Measurements from ENCODE around the gene RIIAD1. TPM values are rescaled to one million over a fixed set of nuclear protein-coding genes. Genes with fewer than 3 reads are reported as not detected.

RIIAD1 gene
- polyA plus RNA-seq, 3 donors: not detected

DNA sequence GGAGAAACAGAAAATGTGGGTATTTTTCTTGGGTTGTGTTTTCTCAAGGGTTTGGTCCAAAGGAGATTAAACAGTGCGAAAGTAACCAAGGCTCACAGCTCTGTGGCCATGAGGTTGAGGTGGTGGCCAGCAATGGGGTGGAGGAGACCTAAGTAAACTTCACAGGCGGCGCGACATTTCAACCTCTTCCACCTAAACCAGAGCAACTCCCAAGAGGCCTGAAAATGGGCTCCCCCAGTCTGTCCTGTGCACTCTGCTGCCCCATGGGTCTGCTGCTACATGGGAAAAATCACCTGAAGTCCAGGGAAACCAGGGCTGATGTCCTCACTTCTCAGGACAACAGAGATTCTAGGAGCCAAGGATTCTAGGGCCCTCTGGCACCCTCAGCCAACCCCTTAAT, 17.1 kb upstream of the RIIAD1 start:
- H3K4me1 ChIP-seq (ENCODE audit: control insufficient read depth in 1 of 2, insufficient read depth in 2 of 2, low read length in 2 of 2): peaks cover 0 to 5% of the 10 kb centered on the region in 2 donors
- no peaks in the 10 kb centered on the region for H3K9me3 ChIP-seq (replicated peaks in 1 of 2; ENCODE audit: control insufficient read depth in 1 of 2, insufficient read depth in 1 of 2, low read length in 2 of 2)
- peaks cover 19 to 22% of the 10 kb centered on the region in 2 donors for H3K36me3 Mint-ChIP-seq
- H3K27me3 ChIP-seq (ENCODE audit: control insufficient read depth in 2 of 2, insufficient read depth in 2 of 2, low read length in 2 of 2): no peaks in the 10 kb centered on the region
- no peak overlapping the region for H3K4me3 ChIP-seq (replicated peaks in 1 of 3; ENCODE audit: low read depth in 2 of 3, low read length in 3 of 3)
- no peak overlapping the region for H3K27ac ChIP-seq (ENCODE audit: low read depth in 1 of 2, low read length in 2 of 2)
- H4K20me1 ChIP-seq (ENCODE audit: insufficient read depth, low read length): peaks cover 3% of the 10 kb centered on the region
- no peaks in the 10 kb centered on the region for H3K79me2 ChIP-seq (ENCODE audit: insufficient read depth, low read length)
- H3K4me1 Mint-ChIP-seq: peaks cover 13% of the 10 kb centered on the region
- H3K27me3 Mint-ChIP-seq (ENCODE audit: low read depth in 3 of 3): peaks cover 0 to 5% (median 1%) of the 10 kb centered on the region in 3 donors
- 100% methylated on average over 2 of the region's 4 CpGs for WGBS (ENCODE audit: insufficient coverage)
- no peak overlapping the region for H3K27ac Mint-ChIP-seq
- H3K36me3 ChIP-seq (replicated peaks in 1 of 2; ENCODE audit: control insufficient read depth in 1 of 2, insufficient read depth in 2 of 2, low read length in 2 of 2): peaks cover 27 to 29% of the 10 kb centered on the region in 2 donors
- TF ChIP-seq, protein P1, sequence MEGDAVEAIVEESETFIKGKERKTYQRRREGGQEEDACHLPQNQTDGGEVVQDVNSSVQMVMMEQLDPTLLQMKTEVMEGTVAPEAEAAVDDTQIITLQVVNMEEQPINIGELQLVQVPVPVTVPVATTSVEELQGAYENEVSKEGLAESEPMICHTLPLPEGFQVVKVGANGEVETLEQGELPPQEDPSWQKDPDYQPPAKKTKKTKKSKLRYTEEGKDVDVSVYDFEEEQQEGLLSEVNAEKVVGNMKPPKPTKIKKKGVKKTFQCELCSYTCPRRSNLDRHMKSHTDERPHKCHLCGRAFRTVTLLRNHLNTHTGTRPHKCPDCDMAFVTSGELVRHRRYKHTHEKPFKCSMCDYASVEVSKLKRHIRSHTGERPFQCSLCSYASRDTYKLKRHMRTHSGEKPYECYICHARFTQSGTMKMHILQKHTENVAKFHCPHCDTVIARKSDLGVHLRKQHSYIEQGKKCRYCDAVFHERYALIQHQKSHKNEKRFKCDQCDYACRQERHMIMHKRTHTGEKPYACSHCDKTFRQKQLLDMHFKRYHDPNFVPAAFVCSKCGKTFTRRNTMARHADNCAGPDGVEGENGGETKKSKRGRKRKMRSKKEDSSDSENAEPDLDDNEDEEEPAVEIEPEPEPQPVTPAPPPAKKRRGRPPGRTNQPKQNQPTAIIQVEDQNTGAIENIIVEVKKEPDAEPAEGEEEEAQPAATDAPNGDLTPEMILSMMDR (IDR thresholded peaks at IDR 0.05): no peak
- H3K4me3 Mint-ChIP-seq: no peak overlapping the region
- no peaks in the 10 kb centered on the region for H3K9me3 Mint-ChIP-seq
- intact Hi-C loops (cut with micrococcal nuclease): no loop called here
- H3K4me2 ChIP-seq (replicated peaks; ENCODE audit: extremely low read depth, low read length, poor library complexity, severe bottlenecking): no peak overlapping the region
- DNase-seq: no peak
- H2AFZ ChIP-seq (ENCODE audit: insufficient read depth, low read depth, low read length, poor library complexity, severe bottlenecking): no peak overlapping the region
- H3K9ac ChIP-seq (ENCODE audit: insufficient read depth, low read length, poor library complexity, severe bottlenecking): no peak overlapping the region

DNA sequence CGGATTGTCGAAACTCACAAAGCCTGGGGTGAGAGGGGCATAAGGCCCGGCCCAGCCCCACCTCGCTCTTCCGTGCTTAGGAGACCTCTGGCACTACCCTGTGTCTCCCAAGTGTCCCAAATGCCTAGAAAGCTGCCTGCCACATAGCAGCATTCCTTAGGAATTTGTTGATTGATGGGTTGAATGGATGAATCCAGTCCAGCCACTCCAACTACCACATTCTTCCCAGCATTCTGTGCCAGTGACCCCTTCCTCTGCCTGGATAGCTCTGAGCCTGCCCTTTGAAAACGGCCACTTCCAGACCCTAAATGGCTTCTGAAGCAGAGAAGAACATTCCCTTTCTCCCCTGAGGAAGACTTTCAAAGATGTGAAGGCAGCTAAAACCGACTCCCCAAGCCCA, 16.2 kb upstream of the RIIAD1 start:
- Histone ChIP-seq H3K27me3 (ENCODE audit: control insufficient read depth in 2 of 2, insufficient read depth in 2 of 2, low read length in 2 of 2) (no peaks in the 10 kb centered on the region), H3K27ac (ENCODE audit: low read depth in 1 of 2, low read length in 2 of 2) (no peak overlapping the region), H3K79me2 (ENCODE audit: insufficient read depth, low read length) (no peaks in the 10 kb centered on the region), H3K4me1 (ENCODE audit: control insufficient read depth in 1 of 2, insufficient read depth in 2 of 2, low read length in 2 of 2) (peaks cover 0 to 5% of the 10 kb centered on the region in 2 donors), H3K4me2 (replicated peaks; ENCODE audit: extremely low read depth, low read length, poor library complexity, severe bottlenecking) (no peak overlapping the region), H3K9me3 (replicated peaks in 1 of 2; ENCODE audit: control insufficient read depth in 1 of 2, insufficient read depth in 1 of 2, low read length in 2 of 2) (no peaks in the 10 kb centered on the region), H3K36me3 (replicated peaks in 1 of 2; ENCODE audit: control insufficient read depth in 1 of 2, insufficient read depth in 2 of 2, low read length in 2 of 2) (peaks cover 18 to 20% of the 10 kb centered on the region in 2 donors), H3K9ac (ENCODE audit: insufficient read depth, low read length, poor library complexity, severe bottlenecking) (no peak overlapping the region), H3K4me3 (replicated peaks in 1 of 3; ENCODE audit: low read depth in 2 of 3, low read length in 3 of 3) (no peak overlapping the region), H4K20me1 (ENCODE audit: insufficient read depth, low read length) (peaks cover under 1% of the 10 kb centered on the region), H2AFZ (ENCODE audit: insufficient read depth, low read depth, low read length, poor library complexity, severe bottlenecking) (no peak overlapping the region)
- Mint-ChIP-seq H3K27ac (peak overlapping the region in 1 of 7 donors; percentile 52), H3K4me1 (peaks cover 13% of the 10 kb centered on the region), H3K4me3 (no peak overlapping the region), H3K9me3 (no peaks in the 10 kb centered on the region), H3K27me3 (ENCODE audit: low read depth in 3 of 3) (peaks cover 0 to 7% (median 1%) of the 10 kb centered on the region in 3 donors), H3K36me3 (peaks cover 10 to 13% of the 10 kb centered on the region in 2 donors)
- WGBS (ENCODE audit: insufficient coverage): 96% methylated on average over 3 of the region's 7 CpGs
- DNase-seq: no peak
- TF ChIP-seq, protein P1 (IDR thresholded peaks at IDR 0.05): no peak
- intact Hi-C loops (cut with micrococcal nuclease): no loop called here

Data from CD14-positive monocyte (primary cell).